Measurements from ENCODE around the gene ZNF569.
A peak's percentile ranks its signal among the peaks of the same experiment; 100 is the strongest.
"Not testable (repeated sequence)": the region's sequence is repeated elsewhere in the genome, so short reads cannot be mapped to it uniquely, and the experiment has no call there.

ZNF569 gene

DNA sequence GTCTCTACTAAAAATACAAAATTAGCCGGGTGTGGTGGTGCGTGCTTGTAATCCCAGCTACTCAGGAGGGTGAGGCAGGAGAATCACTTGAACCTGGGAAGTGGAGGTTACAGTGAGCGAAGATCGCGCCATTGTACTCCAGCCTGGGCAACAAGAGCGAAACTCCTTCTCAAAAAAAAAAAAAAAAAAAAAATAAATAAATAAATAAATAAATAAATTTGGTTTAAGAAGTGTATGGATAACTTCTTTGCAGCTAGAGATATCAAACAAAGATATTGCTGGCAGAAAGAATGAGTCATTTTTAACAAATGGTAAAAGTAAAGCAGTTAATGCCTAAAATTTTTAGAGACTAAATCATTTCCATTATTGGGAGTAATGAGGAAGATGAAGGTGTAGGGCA is 75.8 kb downstream of the ZNF569 start:
- DNase-seq = not testable (repeated sequence)

DNA sequence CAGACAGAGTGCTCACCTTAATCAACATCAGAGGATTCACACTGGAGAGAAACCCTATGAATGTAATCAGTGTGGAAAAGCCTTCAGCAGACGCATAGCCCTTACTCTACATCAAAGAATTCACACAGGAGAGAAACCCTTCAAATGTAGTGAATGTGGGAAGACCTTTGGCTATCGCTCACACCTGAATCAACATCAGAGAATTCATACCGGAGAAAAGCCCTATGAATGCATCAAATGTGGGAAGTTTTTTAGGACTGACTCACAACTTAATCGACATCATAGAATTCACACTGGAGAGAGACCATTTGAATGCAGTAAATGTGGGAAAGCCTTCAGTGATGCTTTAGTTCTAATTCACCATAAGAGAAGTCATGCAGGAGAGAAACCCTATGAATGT is 78.0 kb downstream of the ZNF569 start:
- no peak for DNase-seq

DNA sequence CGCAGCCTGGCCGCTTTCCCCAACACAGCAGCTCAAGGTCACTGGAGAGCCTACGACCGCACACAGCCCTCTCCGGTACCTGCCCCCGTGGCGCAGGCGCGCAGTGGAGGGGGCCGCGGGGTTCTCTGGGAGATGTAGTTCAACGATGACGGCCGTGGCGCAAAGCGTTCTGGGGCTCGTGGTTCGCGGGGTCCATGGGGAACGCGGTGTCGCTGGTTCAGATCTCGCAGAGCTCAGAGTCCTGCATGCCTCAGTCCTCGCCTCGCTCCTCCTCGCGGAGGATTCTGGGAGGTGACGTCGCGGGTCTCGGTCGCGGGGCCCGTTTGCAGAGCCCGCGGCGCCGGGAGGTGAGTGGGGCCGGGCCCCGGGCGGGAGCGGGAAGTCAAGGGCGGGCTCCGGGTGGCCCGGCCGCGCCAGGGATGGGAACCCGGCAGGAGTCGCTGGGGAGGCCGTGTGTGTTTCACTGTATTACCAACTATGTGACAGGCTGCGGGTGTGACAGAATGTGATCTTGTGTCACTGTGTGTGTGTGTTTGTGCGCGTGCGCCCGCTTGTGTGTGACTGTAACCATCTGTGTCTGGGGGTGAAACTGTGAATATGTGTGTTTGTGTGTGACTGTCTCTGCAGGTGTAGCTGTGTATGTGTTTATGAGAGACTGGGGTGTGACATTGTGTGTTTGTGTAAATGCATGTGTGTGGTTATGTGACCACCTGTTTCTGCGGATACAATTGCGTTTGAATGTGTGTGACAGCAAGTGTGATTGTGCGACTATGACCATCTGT is 96.2 kb downstream of the ZNF569 start, which contains the start of gene ZNF527:
Gene ZNF527, plus strand, starts transcription at position 220 of the 782 bp plus-strand sequence. CDS start 3,100 bp downstream, outside the sequence.
- peak; percentile 98 for DNase-seq

DNA sequence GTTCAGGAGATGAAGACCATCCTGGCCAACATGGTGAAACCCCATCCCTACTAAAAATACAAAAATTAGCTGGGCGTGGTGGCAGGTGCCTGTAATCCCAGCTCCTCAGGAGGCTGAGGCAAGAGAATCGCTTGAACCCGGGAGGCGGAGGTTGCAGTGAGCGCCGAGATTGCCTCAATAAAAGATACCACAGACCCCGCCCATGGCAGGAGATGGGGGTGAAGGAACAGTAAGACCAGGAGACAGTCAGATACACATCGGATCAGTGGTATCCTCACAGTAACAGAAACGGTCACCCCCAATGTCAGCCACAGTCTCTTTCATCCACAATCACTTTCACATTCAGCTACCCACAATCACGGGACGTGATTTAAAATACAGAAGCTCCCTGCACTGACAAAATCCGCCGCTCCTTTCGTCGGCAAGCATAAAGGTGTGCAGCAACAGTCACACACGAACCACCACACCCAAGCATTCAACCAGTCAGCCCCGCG is 96.8 kb downstream of the ZNF569 start:
- not testable (repeated sequence) for DNase-seq

DNA sequence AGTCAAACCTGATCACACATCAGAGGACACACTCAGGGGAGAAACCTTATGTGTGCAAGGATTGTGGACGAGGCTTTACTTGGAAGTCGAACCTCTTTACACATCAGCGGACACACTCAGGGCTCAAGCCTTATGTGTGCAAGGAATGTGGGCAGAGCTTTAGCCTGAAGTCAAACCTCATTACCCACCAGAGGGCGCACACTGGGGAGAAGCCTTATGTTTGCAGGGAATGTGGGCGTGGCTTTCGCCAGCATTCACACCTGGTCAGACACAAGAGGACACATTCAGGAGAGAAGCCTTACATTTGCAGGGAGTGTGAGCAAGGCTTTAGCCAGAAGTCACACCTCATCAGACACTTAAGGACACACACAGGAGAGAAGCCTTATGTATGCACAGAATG is 104.5 kb downstream of the ZNF569 start:
- DNase-seq = no peak

DNA sequence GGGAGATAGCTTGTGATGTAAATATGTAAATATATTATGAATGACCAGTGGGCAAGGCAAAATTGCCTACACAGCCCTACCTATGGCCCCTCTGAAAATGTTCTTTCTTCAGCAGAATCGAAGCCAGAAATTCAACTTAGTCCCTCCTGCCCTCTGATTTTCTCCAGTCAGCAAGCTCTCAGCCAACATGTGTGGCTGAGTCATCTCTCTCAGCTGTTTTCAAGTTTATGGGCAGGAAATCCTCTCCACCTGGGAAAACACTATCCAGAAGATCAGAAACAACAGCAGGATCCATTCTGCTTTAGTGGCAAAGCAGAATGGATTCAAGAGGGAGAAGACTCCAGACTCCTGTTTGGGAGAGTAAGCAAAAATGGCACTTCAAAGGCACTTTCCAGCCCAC is 105.2 kb downstream of the ZNF569 start:
- no peak for DNase-seq

All from activated naive CD4-positive, alpha-beta T cell treated with Interleukin-2 at 50 U/mL for 16 hours (primary cell).